Loucy (cell line): ENCODE results near the gene MPRIP.

ENCODE experiments used
- EZH2phosphoT487 ChIP-seq: fragments of 200-600 bp; IDR thresholded peaks from 2 replicates; pipeline ENCODE4 v1.6.1; 2018; ENCODE audit warnings: antibody characterized with exemption, mild to moderate bottlenecking, moderate library complexity, borderline replicate concordance
- TF ChIP-seq, protein P1 (sequence below): fragments of 200-600 bp; sonication (generic); conservative IDR thresholded peaks from 2 replicates; pipeline ENCODE4 v1.5.1; 2014; ENCODE audit warnings: mild to moderate bottlenecking, antibody characterized with exemption, low read length

DNA sequence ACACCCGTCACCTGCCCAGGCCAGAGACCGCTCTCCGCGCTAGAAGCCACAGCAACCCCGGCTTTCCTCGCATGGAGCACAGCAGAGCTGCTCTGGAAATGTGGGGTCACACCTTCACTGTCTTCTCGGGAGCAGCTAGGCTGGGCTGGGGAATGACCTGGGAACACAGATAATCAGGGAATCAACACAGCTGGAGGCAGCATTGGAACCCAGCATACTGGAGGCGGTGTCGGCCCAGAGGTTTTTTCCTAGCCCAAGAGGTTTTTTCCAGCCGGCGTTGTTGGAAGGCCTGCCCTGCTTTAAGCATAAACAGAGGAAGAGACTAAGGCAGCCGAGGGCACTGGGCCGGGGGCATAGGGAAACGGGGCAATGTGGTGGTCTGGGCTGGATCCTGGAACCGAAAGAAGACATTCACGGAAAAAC, 164.7 kb downstream of the MPRIP start:
- TF ChIP-seq, protein P1, sequence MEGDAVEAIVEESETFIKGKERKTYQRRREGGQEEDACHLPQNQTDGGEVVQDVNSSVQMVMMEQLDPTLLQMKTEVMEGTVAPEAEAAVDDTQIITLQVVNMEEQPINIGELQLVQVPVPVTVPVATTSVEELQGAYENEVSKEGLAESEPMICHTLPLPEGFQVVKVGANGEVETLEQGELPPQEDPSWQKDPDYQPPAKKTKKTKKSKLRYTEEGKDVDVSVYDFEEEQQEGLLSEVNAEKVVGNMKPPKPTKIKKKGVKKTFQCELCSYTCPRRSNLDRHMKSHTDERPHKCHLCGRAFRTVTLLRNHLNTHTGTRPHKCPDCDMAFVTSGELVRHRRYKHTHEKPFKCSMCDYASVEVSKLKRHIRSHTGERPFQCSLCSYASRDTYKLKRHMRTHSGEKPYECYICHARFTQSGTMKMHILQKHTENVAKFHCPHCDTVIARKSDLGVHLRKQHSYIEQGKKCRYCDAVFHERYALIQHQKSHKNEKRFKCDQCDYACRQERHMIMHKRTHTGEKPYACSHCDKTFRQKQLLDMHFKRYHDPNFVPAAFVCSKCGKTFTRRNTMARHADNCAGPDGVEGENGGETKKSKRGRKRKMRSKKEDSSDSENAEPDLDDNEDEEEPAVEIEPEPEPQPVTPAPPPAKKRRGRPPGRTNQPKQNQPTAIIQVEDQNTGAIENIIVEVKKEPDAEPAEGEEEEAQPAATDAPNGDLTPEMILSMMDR: no peak
- no peak for TF ChIP-seq EZH2phosphoT487
